Activated CD4-positive, alpha-beta T cell treated with anti-CD3 and anti-CD28 coated beads for 24 hours (primary cell): Measurements from ENCODE around the gene TJP3.

Source experiments
- DNase-seq, 2 donors: peaks; one replicate each; pipeline ENCODE4 v3.0.0-alpha.2; 2020; ENCODE audit warnings: low read depth in 2 of 2

The TJP3 gene

DNA sequence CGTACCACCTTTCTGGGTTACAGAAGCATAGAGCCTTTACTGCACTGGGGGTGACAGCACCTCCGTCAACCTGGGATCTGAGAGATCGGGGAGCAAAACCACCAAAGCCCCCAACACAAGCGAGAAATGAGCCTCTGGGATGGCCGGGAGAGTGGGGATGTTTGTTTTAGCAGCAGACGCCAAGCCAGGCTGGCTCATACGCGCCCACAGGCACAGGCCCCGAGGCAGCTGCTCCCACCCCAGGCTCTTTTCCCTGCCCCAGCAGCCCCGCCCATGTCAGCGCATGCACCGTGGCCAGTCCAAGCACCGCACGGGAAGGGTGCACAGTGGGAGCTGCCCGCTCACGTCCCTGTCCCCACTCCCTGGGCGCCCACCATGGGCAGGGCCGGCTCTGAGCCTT, 16.5 kb upstream of the TJP3 start:
- DNase-seq, result no peak

DNA sequence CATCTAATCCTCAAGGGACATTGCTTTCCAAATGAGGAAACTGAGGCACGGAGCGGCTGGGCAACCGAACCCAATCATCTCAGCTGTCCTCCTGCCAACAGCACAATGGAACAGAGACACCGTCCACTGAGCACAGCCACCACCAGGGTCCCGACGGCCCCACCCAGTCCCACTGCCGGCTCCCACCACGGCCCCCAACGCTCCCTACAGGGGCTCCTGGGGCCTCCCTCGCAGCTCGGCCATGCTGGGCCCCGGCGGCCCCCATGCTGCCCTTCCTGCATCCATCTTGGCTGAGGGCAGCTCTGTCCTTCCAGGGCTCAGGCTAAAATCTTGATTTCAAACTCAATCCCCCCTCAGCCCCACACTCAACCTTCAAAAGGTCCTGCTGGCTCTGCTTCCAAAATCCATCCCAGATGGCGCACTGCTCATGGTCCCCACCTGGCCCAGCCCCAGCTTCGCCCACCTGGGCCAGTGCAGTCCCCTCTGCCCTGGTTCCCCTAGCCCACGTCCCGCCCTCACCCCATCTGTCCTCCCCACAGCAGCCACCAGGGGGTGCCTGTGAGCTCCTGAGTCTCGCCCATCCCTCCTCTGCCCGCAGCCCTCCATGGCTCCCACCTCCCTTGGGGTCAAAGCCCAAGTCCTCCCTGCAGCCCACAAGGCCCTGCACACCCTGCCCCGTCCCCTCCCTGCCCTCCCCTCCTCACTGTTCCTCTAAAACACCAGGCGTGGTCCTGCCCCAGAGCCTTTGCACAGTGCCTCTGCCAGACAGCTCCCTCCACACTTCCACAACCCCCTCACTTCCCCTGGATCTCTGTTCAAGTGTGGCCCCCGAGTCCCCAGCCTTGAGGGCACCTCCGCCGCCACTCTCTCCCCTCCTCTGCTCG, 15.8 kb upstream of the TJP3 start:
- DNase-seq, result peak in 1 of 2 donors; percentile 46

DNA sequence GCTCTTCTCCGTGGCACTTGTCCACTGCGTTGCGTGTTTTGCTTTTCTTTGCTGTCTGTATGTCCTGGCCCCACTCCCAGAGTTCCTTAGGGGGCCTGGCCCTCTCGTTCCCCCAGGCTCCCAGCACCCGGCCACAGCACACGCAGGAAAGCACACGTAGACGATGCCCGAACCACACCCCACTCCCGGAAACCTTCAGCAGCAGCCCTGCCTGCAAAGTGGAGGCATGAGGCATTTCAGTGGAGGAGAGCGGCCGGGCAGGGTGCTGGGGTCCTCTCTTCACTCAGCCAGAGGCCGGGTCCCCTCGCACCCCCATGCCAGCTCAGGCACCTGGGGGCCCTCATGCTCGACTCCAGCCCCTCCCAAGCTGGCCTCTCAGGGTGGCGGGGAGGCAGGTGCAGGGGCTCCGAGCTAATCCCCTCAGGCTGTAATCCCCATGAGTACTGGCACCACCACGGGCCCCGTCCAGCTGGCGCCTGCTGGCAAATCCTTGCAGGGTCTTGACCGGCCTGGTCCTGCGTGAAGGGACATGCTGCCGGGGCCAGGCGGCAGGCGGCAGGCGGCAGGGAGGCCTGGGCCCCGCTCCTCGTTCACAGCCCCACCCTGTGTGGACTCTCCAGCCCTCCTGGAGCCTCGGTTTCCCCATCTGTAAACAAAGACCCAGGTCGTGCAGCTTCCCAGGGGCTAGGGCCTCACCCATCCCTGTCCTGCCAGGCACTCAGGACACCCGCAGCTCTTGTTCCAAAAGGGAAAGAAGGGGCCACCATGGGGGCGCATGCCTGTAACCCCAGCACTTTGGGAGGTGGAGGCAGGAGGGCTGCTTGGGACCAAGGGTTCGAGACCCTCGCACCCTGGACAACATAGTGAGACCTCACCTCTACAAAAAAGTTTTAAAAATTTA, 14.9 kb upstream of the TJP3 start:
- DNase-seq, result no peak

DNA sequence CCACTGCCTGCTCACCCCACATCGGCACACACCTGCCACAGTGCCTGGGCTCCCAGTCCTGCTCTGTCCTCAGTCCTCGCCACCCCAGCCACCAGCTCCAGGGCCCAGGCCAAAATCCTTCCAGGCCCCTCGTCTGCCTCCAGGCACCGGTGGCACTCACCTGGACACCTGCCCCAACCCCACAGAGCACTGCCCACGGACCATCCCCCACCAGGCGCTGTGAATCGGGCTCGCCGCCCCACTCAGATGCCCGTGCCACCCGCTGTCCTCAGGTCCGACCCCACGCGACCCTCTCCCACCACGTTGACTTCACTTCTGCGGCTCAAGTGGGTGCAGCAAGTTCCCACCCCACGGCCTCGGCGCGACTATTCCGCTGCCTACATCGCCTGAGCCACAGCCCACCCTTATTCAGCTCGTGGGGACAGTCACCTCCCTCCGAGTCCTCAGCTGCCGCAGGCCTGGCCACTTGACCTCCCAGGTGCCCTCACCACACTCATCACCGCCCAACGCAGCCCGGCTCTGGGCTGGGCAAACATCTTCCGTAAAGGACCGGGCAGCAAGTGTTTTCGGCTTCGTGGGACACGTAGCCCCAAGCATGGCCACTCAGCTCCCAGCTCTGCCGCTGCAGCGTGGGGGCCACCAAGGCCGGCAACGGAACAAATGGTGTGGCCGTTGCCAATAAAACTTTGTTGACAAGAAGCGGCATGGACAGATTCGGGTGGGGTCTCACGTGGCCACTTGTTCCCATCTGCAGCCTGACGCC, 13.6 kb upstream of the TJP3 start:
- no peak for DNase-seq

DNA sequence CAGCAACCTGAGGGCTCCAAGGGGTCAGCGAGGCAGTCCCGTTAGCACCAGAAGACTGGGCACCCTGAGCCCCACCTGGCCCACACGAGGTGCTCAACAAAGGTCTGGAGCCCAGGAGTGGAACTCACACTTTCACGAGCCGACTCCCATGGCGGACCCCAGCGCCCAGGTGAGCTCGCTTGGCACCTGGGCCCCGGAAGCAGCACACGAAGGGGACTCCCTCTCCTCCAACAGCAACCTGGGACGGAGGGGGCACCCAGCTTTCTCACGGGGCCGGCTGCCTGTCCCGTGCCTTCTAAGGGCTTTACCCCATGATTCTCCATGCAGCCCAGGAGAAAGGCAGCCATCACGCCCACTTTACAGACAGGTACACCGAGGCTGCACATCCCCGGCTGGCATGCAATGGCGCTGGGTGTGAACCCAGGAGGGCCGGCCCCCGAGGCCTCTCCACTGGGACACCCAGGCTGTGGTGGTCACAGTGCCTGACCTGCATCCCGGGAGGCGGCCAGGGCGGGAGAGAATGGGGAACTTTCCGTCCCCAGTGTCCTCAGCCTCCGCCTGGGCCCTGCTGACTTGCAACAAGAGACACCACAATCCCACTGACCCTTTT, 13.0 kb upstream of the TJP3 start:
- no peak for DNase-seq

DNA sequence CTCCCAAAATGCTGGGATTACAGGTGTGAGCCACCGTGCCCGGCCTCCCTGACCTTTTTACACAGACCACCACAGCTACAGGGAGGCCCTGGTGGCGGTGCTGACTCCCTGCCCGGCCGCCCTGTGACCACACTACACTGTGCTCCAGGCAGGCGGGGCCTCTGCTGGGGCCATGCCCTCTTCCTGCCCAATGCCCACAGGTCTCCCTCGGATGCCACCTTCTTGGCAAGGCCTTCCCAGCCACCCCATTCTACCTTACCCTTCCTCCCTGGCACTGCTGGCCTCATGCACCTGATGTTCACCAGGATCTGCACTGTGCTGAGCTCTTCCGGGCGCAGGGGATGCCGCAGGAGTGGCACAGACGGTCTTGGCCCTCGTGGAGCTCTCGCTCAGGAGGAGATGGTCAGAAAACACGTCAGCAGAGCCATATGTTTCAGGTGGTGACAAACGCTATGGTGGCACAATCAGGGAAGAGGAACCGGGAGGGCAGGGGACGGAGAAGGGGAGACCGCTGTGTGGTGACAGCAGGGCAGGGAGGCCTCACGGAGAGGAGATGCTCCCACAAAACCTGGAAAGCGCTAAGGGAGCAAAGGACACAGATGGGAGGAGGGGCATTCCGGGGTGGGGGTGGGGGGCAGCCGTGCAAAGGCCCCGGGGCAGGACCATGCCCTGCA, 12.1 kb upstream of the TJP3 start:
- no peak for DNase-seq

DNA sequence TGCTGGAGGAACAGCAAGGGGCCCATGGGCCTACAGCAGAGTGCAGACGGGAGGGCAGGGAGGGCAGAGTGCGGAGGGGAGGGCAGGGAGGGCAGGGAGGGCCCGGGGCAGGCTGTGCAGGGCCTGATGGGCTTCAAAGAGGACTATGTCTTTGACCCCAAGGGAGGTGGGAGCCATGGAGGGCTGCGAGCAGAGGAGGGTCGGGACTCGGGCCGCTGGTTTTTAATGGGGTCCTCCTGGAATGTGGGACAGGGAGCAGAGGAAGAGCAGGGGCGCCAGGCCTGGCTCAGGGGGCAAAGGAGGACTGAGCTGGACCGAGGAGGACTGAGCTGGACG, 11.6 kb upstream of the TJP3 start:
- no peak for DNase-seq

DNA sequence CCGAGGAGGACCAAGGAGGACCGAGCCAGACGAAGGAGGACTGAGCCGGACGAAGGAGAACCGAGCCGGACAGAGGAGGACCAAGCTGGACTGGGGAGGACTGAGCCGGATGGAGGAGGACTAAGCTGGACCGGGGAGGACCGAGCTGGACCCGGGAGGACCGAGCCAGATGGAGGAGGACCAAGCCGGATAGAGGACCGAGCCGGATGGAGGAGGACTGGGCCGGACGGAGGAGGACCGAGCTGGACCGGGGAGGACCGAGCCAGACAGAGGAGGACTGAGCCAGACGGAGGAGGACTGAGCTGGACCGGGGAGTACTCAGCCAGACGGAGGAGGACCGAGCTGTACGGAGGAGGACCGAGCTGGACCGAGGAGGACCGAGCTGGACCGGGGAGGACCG, 11.1 kb upstream of the TJP3 start:
- DNase-seq, result no peak

DNA sequence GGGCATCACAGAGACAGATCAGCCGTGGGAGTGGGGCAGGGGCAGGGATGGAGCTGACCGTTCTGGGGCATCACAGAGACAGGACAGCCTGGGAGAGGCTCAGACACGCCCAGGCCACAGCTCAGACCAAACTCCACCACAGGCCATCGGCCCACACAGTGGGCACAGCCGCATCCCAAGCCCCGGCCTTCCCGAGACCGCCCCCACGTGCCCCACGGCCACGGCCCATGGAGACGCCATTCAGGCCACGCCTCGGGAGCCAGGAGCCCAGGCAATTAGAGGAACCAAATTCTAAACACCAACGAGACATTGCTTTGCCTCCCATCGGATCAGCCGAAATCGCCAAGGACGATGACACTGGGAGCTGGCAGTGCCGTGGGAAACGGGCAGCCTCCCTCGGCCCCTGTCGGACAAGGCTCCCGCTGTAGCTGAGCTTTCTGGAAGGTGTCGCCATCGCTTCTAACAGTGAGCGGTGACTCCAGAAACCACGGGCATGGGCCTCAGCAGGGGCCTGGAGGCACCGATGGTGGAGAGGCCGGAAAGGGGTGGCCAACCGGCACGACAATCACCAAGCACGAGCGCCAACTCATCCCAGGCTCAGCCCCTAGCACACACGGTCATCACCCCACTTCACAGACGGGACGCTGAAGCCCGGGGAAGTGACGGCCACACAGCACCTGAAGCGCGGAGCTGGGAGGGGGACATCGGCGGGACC, 10.4 kb upstream of the TJP3 start:
- no peak for DNase-seq

DNA sequence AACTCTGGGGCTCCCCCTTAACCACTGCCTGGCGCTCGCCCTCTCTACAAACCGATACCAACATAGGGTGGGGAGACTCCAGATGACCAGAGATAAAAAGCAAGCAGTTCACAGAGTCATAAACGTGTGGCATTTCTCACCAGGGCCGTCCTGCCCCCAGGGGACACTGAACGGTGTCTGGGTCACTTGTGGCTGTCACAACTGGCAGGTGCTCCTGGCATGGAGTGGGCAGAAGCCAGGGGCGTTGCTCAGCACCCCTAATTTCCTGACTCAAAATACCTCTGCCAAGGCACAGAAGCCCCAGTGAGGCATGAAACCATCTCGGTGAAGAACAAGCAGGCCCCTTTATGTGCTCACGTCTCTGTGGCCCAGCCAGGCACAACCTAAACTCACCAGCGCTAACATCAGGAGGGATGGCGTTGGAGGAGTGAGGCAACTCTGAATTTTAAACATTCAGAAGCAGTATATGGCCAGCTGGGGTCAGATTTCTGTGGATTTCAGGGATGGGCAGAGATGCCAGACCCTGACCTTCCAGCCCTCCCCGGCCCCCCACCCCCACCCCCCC, 9.7 kb upstream of the TJP3 start:
- DNase-seq, result no peak

DNA sequence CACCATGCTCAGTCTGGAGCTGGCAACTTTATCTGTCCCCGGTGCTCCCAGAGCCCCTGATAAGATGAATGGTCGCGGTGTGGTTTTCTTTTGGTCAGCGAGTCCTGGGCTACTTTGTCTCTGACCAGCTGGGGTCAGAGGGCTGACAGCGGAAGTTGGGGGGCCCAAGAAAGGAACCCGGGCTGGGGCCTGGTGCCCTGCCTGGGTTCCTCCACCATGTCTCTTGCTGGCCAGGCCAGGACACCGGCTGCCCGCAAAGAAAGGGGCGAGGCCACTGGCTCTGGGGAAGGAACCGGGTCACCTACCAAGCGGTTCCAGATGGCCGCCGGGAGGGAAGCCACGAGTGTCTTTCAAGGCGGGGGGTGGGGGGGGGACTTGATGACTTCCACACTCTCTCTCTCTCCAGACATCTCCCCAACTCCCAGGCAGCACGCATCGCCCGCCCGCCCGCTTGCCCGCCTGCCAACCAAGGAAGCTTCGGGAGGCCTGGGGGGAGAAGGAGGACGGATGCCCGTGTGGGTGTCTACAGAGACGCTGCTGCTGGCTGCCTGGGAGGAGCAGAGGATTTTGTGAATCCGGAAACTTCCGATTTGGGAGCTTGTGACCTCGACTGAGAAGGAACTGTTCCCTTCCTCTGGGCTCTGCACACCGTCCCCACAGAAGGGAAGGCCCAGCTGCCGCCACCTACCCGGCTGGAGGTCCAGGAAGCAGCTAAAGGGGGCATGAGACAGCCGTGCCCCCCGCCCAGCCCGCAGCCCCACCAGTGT, 9.0 kb upstream of the TJP3 start:
- DNase-seq, result no peak

DNA sequence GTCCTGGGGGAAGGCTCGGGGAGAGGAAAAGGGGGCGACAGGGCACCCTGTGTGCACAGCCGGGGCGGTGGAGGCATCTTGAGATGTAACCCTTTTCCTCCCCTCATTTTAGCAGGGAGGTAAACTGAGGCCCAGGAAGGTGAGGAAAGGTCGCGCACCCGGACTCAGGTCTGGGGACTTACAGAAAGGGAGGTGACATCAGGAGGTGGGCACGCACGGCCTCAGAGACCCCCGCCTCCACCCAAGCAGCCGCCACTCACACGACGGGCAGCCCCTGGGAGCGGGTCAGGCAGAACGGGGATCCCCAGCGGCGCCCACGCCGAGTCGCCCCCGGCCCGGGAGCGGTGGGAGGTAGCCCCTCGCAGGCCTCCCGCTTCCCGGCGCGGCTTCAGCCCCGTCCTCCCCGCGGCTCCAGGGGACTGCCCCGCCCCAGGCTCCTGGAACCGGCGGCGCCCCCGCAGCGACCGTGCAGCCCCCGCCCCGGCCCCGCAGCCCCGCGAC, 8.4 kb upstream of the TJP3 start:
- DNase-seq, result no peak

DNA sequence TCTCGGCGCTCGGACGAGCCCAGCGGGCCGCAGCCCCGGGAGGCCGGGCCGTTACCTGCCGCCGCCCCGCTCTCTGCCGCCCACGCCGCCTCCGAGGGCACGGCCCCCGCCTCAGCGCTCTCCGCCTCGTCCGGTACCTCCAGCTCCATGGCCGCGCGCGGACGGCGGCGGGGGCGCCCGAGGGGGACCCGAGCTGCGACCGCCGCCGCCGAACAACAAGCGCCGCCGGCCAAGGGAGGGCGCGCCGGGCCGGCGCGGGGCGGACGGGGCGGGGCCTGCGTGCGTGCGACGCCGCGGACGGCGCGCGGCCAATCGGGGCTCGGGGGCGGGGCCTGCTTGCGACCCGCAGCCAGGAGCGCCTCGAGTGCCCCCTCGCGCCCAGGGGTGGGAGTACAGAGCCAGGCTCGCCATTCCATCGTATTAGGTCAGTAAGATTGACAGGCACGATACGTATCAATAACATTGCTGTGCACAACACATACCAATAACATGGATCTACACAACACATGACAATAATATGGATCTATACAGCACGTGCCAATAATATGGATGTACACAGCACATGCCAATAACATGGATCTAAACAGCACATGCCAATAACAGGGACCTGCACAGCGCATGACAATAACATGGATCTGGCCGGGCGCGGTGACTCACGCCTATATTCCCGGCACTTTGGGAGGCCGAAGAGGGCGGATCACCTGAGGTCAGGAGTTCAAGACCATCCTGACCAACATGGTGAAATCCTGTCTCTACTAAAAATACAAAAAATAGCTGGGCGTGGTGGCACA, 7.7 kb upstream of the TJP3 start, which contains the start of gene PIP5K1C:
TSS of gene PIP5K1C (minus strand) at position 227 of the 791 bp plus-strand sequence. CDS start at position 149, 78 bp downstream.
- DNase-seq, result peak; percentile 92 to 93

DNA sequence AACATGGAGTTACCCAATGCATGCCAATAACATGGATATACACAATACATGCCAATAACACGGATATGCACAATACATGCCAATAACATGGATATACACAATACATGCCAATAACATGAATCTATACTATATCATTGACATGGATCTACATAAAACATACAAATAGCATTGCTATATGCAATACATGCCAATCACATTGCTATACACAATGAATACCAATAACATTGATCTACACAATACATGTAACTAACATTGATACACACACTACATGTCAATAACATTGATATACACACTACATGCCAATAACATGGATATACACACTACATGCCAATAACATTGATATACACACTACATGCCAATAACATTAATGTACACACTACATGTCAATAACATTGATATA, 7.0 kb upstream of the TJP3 start:
- DNase-seq, result no peak

DNA sequence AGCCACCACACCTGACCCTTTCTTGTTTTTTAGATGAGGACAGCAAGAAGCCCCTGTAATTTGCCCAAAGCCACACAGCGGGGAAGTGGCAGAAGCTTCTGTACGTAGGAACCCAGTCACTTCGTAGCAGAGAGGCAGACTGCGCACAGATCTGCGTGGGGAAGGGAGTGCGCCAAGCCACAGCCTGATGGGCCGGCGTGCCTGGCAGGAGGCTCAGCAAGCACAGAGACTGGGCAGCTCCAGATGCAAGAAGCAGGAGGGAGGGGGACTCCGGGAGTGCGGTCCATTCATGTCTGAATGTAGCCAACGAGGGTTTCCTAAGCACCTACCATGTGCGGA, 347 bp upstream of the TJP3 start:
- no peak for DNase-seq

DNA sequence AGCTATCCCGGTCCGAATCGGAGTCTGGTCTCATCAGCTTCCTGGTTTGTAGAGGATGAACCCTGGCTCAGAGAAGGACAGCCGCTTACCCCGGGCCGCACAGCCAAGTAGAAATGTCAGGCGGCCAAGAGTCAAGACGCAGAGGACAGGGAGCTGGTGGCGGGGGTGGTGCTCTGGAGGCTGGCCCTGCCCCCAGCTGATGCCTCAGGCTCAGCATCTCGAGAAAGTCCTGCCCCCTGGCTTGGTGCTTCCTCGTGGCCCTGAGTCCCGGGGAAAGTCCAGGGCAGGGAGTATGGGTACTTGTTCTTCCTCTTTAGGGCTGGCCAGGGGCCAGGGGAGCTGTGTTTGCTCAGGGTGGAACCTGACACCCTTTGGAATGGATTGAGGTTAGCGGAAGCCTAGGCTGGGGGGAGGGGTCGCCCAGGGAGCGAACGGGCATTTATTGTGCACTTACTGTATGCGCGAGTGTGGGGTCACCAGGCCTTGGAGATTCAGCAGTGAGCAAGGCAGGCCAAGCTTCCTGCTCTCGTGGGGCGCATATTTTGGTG, 2.2 kb downstream of the TJP3 start:
- DNase-seq, result no peak

DNA sequence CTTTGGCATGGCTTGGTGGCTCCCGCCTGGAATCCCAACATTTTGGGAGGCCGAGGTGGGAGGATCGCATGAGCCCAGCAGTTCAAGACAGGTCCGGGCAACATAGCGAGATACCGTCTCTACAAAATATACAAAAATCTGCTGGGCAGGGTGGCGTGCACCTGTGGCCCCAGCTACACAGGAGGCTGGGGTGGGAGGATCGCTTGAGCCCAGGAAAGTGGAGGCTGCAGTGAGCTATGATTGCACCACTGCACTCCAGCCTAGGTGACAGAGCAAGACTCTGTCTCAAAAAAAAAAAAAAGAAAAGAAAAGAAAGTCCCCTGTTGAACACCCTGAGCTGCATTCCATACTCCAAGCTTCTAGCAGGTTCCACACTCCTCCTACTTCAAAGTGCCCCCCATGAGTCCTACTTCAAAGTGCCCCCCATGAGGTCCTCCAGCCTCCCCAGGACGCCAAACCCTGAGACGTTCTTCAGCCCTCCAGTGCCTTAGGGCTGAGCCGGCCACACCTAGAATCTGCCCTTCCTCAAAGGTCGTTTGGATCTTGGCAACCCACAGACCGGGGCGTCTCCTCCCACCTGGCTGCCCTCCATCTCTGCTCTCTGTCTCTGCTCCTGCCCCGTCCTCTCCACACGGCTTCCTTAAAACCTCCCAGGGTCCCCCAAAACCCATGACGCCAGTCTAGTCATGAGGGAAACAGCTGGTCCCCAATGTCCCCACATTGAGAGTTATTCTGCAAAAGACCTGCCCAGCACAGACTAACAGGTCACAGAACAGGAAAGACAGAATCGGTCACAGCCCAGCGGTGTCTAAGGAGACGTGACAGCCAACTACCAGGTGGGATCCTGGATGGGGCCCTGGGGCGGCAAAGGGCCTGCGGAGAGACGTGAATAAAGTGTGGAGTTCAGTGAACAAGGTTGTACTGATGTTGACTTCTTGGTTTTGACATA, 4.8 kb downstream of the TJP3 start:
- no peak for DNase-seq
